Caco-2 (cell line): Measurements from ENCODE around the gene IFIT5. TPM values are rescaled to one million over a fixed set of nuclear protein-coding genes. Genes with fewer than 3 reads are reported as not detected.
A peak's percentile ranks its signal among the peaks of the same experiment; 100 is the strongest.

Experiments
- BruUV-seq: library from RNA; stranded (reverse); fragments of 400-500 nt; replicated peaks from 2 replicates; lab custom pipeline; 2021; lab: Mats Ljungman, UMichigan
- CTCF ChIA-PET: fragments of 300-600 bp; sonication (Branson Sonifier 250); formaldehyde crosslinking; loops from one replicate; lab custom pipeline; 2022; ENCODE audit warnings: antibody characterized with exemption; lab: Charles Lee
- POLR2A ChIA-PET: fragments of 300-600 bp; sonication (Branson Sonifier 250); formaldehyde crosslinking; loops from one replicate; lab custom pipeline; 2022; ENCODE audit warnings: antibody characterized with exemption; lab: Charles Lee
- DNase-seq, 2 experiments: peaks; one replicate each; pipeline versions ENCODE4 v3.0.0 to v3.0.0-alpha.2; 2020 to 2022
- H3K27me3 ChIP-seq: replicated peaks from 2 replicates; pipeline ENCODE4 v1.6.0; 2011; ENCODE audit warnings: low read length; ENCODE audit not compliant: control insufficient read depth, insufficient read depth
- H3K36me3 ChIP-seq: 2 replicates; pipeline ENCODE4 v1.5.1; 2011; ENCODE audit warnings: low read length; ENCODE audit not compliant: control insufficient read depth, insufficient read depth
- H3K4me1 ChIP-seq: fragments of 250-450 bp; sonication (Bioruptor Pico); 2 replicates; pipeline ENCODE4 v1.5.1; 2020; ENCODE audit warnings: mild to moderate bottlenecking
- H3K4me3 ChIP-seq: 2 replicates; pipeline ENCODE4 v1.5.1; 2011; ENCODE audit warnings: low read depth, mild to moderate bottlenecking, control low read depth, low read length
- H3K9me3 ChIP-seq: fragments of 250-450 bp; sonication (Bioruptor Pico); 2 replicates; pipeline ENCODE4 v1.5.1; 2020; ENCODE audit warnings: mild to moderate bottlenecking, moderate library complexity
- H3K27ac Mint-ChIP-seq: one replicate; pipeline ENCODE4 v1.8.0; 2022; ENCODE audit warnings: mixed read lengths; ENCODE audit not compliant: unreplicated experiment
- H3K27me3 Mint-ChIP-seq: one replicate; pipeline ENCODE4 v1.8.0; 2022; ENCODE audit warnings: mixed read lengths; ENCODE audit not compliant: insufficient read depth, unreplicated experiment
- H3K36me3 Mint-ChIP-seq: one replicate; pipeline ENCODE4 v1.8.0; 2022; ENCODE audit warnings: mild to moderate bottlenecking, mixed read lengths; ENCODE audit not compliant: insufficient read depth, unreplicated experiment
- H3K4me1 Mint-ChIP-seq: one replicate; pipeline ENCODE4 v1.8.0; 2022; ENCODE audit warnings: low read depth, mixed read lengths; ENCODE audit not compliant: unreplicated experiment
- H3K4me3 Mint-ChIP-seq: one replicate; pipeline ENCODE4 v1.8.0; 2022; ENCODE audit warnings: mild to moderate bottlenecking, moderate library complexity, mixed read lengths; ENCODE audit not compliant: unreplicated experiment
- H3K9me3 Mint-ChIP-seq: one replicate; pipeline ENCODE4 v1.8.0; 2022; ENCODE audit warnings: mixed read lengths; ENCODE audit not compliant: unreplicated experiment
- intact Hi-C: fragments of 100-400 bp; cut with micrococcal nuclease; formaldehyde crosslinking; loops from one replicate; pipeline ENCODE4 v1.10.0; 2022; ENCODE audit not compliant: unreplicated experiment
- total RNA-seq: library from RNA; stranded (reverse); gene quantifications from 2 replicates; pipeline ENCODE4 v1.2.3, GENCODE V29; 2022
- TF ChIP-seq, protein P1 (sequence below), 2 experiments: fragments of 200-600 bp in 1 of 2; IDR thresholded peaks; 1 replicate in 1 of 2; 2 replicates in 1 of 2; pipeline versions ENCODE4 v1.5.1 to v1.8.0; 2011 to 2022; ENCODE audit warnings: antibody characterized with exemption in 1 of 2, control low read depth in 1 of 2, inconsistent platforms in 1 of 2, low read depth in 1 of 2, low read length in 1 of 2, mild to moderate bottlenecking in 1 of 2, moderate library complexity in 1 of 2; ENCODE audit not compliant: insufficient read depth in 1 of 2, severe bottlenecking in 1 of 2, unreplicated experiment in 1 of 2

Gene IFIT5
- total RNA-seq, 1 experiment from 2014 or later, result 2.4 TPM

DNA sequence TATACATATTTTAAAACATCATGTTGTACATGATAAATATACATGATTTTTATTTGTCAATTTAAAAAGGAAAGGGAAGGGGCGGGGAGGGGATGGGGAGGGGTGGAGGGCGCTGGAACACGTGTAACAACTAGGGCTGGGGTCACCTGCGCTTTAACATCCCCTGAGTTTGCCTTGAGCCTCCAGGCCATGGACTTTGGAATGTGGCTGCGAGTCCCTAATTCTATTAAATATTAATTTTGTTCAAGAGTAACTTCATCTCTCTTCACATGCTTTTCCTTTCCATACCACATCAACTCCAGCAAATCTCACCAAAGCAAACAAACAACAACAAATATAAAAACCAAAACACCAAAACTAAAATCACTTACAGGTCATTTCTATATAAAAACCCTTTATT lies 10.6 kb downstream of the IFIT5 start:
- Mint-ChIP-seq H3K36me3 (no peaks in the 10 kb centered on the region), H3K27ac (peak overlapping the region; percentile 26), H3K27me3 (peaks cover 5% of the 10 kb centered on the region), H3K4me1 (peaks cover 18% of the 10 kb centered on the region), H3K9me3 (no peaks in the 10 kb centered on the region), H3K4me3 (no peak overlapping the region)
- Histone ChIP-seq H3K4me3 (no peak overlapping the region), H3K27me3 (no peaks in the 10 kb centered on the region), H3K9me3 (no peaks in the 10 kb centered on the region), H3K36me3 (no peaks in the 10 kb centered on the region), H3K4me1 (peaks cover 14% of the 10 kb centered on the region)
- intact Hi-C loops, result loop anchor here (2.0 to 5.0 kb wide), 2 partner anchors 36 to 347 kb away; no protein-coding TSS in a partner anchor
- BruUV-seq, result no TSS peak
- ChIA-PET CTCF (no interaction called here), POLR2A (no interaction called here)
- peak; percentile 11 to 51 for DNase-seq
- TF ChIP-seq, protein P1, sequence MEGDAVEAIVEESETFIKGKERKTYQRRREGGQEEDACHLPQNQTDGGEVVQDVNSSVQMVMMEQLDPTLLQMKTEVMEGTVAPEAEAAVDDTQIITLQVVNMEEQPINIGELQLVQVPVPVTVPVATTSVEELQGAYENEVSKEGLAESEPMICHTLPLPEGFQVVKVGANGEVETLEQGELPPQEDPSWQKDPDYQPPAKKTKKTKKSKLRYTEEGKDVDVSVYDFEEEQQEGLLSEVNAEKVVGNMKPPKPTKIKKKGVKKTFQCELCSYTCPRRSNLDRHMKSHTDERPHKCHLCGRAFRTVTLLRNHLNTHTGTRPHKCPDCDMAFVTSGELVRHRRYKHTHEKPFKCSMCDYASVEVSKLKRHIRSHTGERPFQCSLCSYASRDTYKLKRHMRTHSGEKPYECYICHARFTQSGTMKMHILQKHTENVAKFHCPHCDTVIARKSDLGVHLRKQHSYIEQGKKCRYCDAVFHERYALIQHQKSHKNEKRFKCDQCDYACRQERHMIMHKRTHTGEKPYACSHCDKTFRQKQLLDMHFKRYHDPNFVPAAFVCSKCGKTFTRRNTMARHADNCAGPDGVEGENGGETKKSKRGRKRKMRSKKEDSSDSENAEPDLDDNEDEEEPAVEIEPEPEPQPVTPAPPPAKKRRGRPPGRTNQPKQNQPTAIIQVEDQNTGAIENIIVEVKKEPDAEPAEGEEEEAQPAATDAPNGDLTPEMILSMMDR (IDR thresholded peaks at IDR 0.05; ENCODE audit: insufficient read depth in 1 of 2, low read depth in 1 of 2, low read length in 1 of 2, severe bottlenecking in 1 of 2, unreplicated experiment in 1 of 2), result no peak

DNA sequence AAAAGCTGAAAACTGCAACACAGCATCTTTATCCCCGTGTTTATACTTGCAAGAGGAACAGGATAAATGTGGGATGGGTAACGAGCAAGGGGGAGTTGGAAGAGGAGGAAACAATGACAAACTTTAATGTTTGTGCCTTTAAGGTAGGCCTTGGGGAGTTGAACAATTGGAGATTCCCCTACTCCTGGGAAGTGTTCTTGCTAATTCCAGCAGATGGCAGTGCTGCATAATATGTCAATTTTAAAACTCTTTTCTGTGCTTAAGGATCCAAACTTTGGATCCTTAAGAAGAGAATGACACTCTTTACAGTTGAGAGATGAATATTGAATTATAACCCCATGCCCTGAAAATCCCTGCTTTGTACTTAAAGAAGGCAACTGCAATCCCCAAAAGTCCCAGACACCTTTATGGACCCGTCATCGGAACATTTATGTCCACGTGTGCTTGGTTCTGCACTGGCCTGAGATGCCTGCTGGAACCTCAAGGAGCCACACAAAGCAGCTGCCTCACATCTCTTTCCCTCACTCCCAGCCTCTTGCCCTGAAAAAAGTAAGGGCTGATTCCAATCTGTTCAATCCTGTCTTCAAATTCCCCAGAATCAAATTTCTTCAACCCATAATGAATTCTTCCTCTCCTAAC lies 12.0 kb downstream of the IFIT5 start:
- TF ChIP-seq, protein P1 (IDR thresholded peaks at IDR 0.05; ENCODE audit: insufficient read depth in 1 of 2, low read depth in 1 of 2, low read length in 1 of 2, severe bottlenecking in 1 of 2, unreplicated experiment in 1 of 2), result peak; percentile 62 to 77
- no peak overlapping the region for H3K4me3 ChIP-seq
- H3K27me3 ChIP-seq, result no peaks in the 10 kb centered on the region
- H3K9me3 ChIP-seq, result no peaks in the 10 kb centered on the region
- CTCF ChIA-PET, result no interaction called here
- no peak overlapping the region for H3K27ac Mint-ChIP-seq
- POLR2A ChIA-PET, result no interaction called here
- no TSS peak for BruUV-seq
- H3K4me1 ChIP-seq, result peaks cover 14% of the 10 kb centered on the region
- no peaks in the 10 kb centered on the region for H3K36me3 Mint-ChIP-seq
- peaks cover 5% of the 10 kb centered on the region for H3K27me3 Mint-ChIP-seq
- no peaks in the 10 kb centered on the region for H3K9me3 Mint-ChIP-seq
- peak in 1 of 2 experiments; percentile 42 for DNase-seq
- peaks cover 18% of the 10 kb centered on the region for H3K4me1 Mint-ChIP-seq
- no peak overlapping the region for H3K4me3 Mint-ChIP-seq
- no peaks in the 10 kb centered on the region for H3K36me3 ChIP-seq
- intact Hi-C loops, result loop anchor here (1.0 to 5.0 kb wide), 6 partner anchors 40 to 367 kb away; partner anchors contain the start of gene KIF20B

DNA sequence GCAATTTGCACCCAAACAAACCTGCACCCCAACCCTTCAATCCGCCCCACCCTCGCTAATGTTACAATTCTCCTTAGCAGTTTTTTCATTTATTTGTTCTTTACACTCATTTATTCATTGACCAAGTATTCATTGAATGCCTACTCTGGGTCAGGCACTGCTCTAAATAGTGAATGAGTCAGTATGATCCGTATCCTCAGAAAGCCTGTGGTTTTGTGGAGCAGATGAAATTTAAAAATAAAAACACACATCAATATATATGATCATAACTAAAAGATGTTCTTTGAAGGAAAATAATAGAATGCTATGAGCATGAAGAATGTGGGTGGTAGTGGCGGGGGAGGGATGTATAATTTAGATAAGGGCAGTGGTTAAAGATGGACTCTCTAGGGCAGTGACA lies 13.3 kb downstream of the IFIT5 start:
- intact Hi-C loops, result loop anchor here (2.0 to 5.0 kb wide), 4 partner anchors 39 to 345 kb away; partner anchors contain the start of gene KIF20B
- H3K4me1 Mint-ChIP-seq, result peaks cover 18% of the 10 kb centered on the region
- peaks cover 14% of the 10 kb centered on the region for H3K4me1 ChIP-seq
- no peak overlapping the region for H3K4me3 Mint-ChIP-seq
- H3K27ac Mint-ChIP-seq, result no peak overlapping the region
- H3K9me3 Mint-ChIP-seq, result no peaks in the 10 kb centered on the region
- H3K9me3 ChIP-seq, result no peaks in the 10 kb centered on the region
- H3K36me3 Mint-ChIP-seq, result no peaks in the 10 kb centered on the region
- no peaks in the 10 kb centered on the region for H3K27me3 ChIP-seq
- TF ChIP-seq, protein P1 (IDR thresholded peaks at IDR 0.05; ENCODE audit: insufficient read depth in 1 of 2, low read depth in 1 of 2, low read length in 1 of 2, severe bottlenecking in 1 of 2, unreplicated experiment in 1 of 2), result no peak
- H3K36me3 ChIP-seq, result no peaks in the 10 kb centered on the region
- no TSS peak for BruUV-seq
- no peak for DNase-seq
- peaks cover 5% of the 10 kb centered on the region for H3K27me3 Mint-ChIP-seq
- CTCF ChIA-PET, result no interaction called here
- POLR2A ChIA-PET, result no interaction called here
- H3K4me3 ChIP-seq, result no peak overlapping the region
